HUES48 (cell line): ENCODE results near the gene FAM237B.

Experiments used
- H3K27ac ChIP-seq: one replicate; pipeline ENCODE4 v1.7.0; 2013; ENCODE audit warnings: low read depth, low read length, inconsistent platforms
- H3K27me3 ChIP-seq: 2 replicates; pipeline ENCODE4 v1.6.1; 2013; ENCODE audit warnings: mild to moderate bottlenecking, low read length; ENCODE audit not compliant: control insufficient read depth, insufficient read depth
- H3K36me3 ChIP-seq: 2 replicates; pipeline ENCODE4 v1.6.1; 2013; ENCODE audit warnings: low read length; ENCODE audit not compliant: control insufficient read depth, insufficient read depth
- H3K4me1 ChIP-seq: 2 replicates; pipeline ENCODE4 v1.6.1; 2013; ENCODE audit warnings: mild to moderate bottlenecking, low read length; ENCODE audit not compliant: control insufficient read depth, insufficient read depth
- H3K4me3 ChIP-seq: 2 replicates; pipeline ENCODE4 v1.5.1; 2013; ENCODE audit warnings: mild to moderate bottlenecking, low read depth, low read length
- H3K9ac ChIP-seq: 2 replicates; pipeline ENCODE4 v1.6.1; 2013; ENCODE audit warnings: mild to moderate bottlenecking, low read depth, low read length, moderate library complexity
- H3K9me3 ChIP-seq: 2 replicates; pipeline ENCODE4 v1.6.1; 2013; ENCODE audit warnings: low read length; ENCODE audit not compliant: control insufficient read depth, insufficient read depth

Gene FAM237B

GRCh38 chr7:90290244-90291113 is 30.6 kb downstream of the FAM237B start:
- H3K36me3 ChIP-seq = no peaks in the 10 kb centered on the region
- H3K4me1 ChIP-seq = no peaks in the 10 kb centered on the region
- no peaks in the 10 kb centered on the region for H3K27me3 ChIP-seq
- no peak overlapping the region for H3K4me3 ChIP-seq
- peaks cover 14% of the 10 kb centered on the region for H3K9me3 ChIP-seq
- no peak overlapping the region for H3K27ac ChIP-seq
- no peak overlapping the region for H3K9ac ChIP-seq

GRCh38 chr7:90288154-90288553 is 33.0 kb downstream of the FAM237B start:
- Histone ChIP-seq H3K4me1 (no peaks in the 10 kb centered on the region), H3K27ac (no peak overlapping the region), H3K9me3 (peaks cover 5% of the 10 kb centered on the region; the same call in 1 of the 2 replicates), H3K9ac (no peak overlapping the region), H3K36me3 (no peaks in the 10 kb centered on the region), H3K4me3 (no peak overlapping the region), H3K27me3 (no peaks in the 10 kb centered on the region)

GRCh38 chr7:90276033-90276728 is 44.9 kb downstream of the FAM237B start:
- H3K9ac ChIP-seq = no peak overlapping the region
- H3K4me1 ChIP-seq = no peaks in the 10 kb centered on the region
- no peaks in the 10 kb centered on the region for H3K9me3 ChIP-seq
- no peak overlapping the region for H3K27ac ChIP-seq
- no peaks in the 10 kb centered on the region for H3K36me3 ChIP-seq
- no peaks in the 10 kb centered on the region for H3K27me3 ChIP-seq
- no peak overlapping the region for H3K4me3 ChIP-seq

GRCh38 chr7:90274161-90274560 is 46.9 kb downstream of the FAM237B start:
- Histone ChIP-seq H3K27me3 (no peaks in the 10 kb centered on the region), H3K4me1 (no peaks in the 10 kb centered on the region), H3K9me3 (no peaks in the 10 kb centered on the region), H3K27ac (no peak overlapping the region), H3K4me3 (no peak overlapping the region), H3K36me3 (no peaks in the 10 kb centered on the region), H3K9ac (no peak overlapping the region)

- H3K4me1 ChIP-seq = no peaks in the 10 kb centered on the region
- no peaks in the 10 kb centered on the region for H3K9me3 ChIP-seq
- H3K36me3 ChIP-seq = no peaks in the 10 kb centered on the region
- no peaks in the 10 kb centered on the region for H3K27me3 ChIP-seq
- no peak overlapping the region for H3K4me3 ChIP-seq
- H3K27ac ChIP-seq = no peak overlapping the region
- no peak overlapping the region for H3K9ac ChIP-seq
Measured at GRCh38 chr7:90272242-90272641, 48.9 kb downstream of the FAM237B start.

- no peak overlapping the region for H3K27ac ChIP-seq
- no peaks in the 10 kb centered on the region for H3K9me3 ChIP-seq
- no peak overlapping the region for H3K9ac ChIP-seq
- no peaks in the 10 kb centered on the region for H3K36me3 ChIP-seq
- H3K4me1 ChIP-seq = no peaks in the 10 kb centered on the region
- H3K4me3 ChIP-seq = no peak overlapping the region
- no peaks in the 10 kb centered on the region for H3K27me3 ChIP-seq
Measured at GRCh38 chr7:90271753-90272152, 49.4 kb downstream of the FAM237B start.

GRCh38 chr7:90270431-90271178 is 50.5 kb downstream of the FAM237B start:
- no peaks in the 10 kb centered on the region for H3K36me3 ChIP-seq
- H3K4me1 ChIP-seq = no peaks in the 10 kb centered on the region
- no peaks in the 10 kb centered on the region for H3K27me3 ChIP-seq
- no peak overlapping the region for H3K4me3 ChIP-seq
- no peak overlapping the region for H3K9ac ChIP-seq
- no peaks in the 10 kb centered on the region for H3K9me3 ChIP-seq
- H3K27ac ChIP-seq = no peak overlapping the region

- H3K4me1 ChIP-seq = no peaks in the 10 kb centered on the region
- no peaks in the 10 kb centered on the region for H3K9me3 ChIP-seq
- H3K4me3 ChIP-seq = no peak overlapping the region
- H3K36me3 ChIP-seq = no peaks in the 10 kb centered on the region
- H3K27me3 ChIP-seq = no peaks in the 10 kb centered on the region
- no peak overlapping the region for H3K9ac ChIP-seq
- no peak overlapping the region for H3K27ac ChIP-seq
Measured at GRCh38 chr7:90269163-90269562, 51.9 kb downstream of the FAM237B start.

GRCh38 chr7:90267263-90267858 is 53.7 kb downstream of the FAM237B start:
- Histone ChIP-seq H3K4me3 (no peak overlapping the region), H3K36me3 (no peaks in the 10 kb centered on the region), H3K9ac (no peak overlapping the region), H3K9me3 (no peaks in the 10 kb centered on the region), H3K4me1 (no peaks in the 10 kb centered on the region), H3K27me3 (no peaks in the 10 kb centered on the region), H3K27ac (no peak overlapping the region)

GRCh38 chr7:90266808-90267207 is 54.3 kb downstream of the FAM237B start:
- no peak overlapping the region for H3K4me3 ChIP-seq
- H3K4me1 ChIP-seq = no peaks in the 10 kb centered on the region
- H3K36me3 ChIP-seq = no peaks in the 10 kb centered on the region
- H3K27ac ChIP-seq = no peak overlapping the region
- H3K9ac ChIP-seq = no peak overlapping the region
- no peaks in the 10 kb centered on the region for H3K9me3 ChIP-seq
- no peaks in the 10 kb centered on the region for H3K27me3 ChIP-seq
